ENCODE data around the gene RGMA.

The RGMA gene

DNA sequence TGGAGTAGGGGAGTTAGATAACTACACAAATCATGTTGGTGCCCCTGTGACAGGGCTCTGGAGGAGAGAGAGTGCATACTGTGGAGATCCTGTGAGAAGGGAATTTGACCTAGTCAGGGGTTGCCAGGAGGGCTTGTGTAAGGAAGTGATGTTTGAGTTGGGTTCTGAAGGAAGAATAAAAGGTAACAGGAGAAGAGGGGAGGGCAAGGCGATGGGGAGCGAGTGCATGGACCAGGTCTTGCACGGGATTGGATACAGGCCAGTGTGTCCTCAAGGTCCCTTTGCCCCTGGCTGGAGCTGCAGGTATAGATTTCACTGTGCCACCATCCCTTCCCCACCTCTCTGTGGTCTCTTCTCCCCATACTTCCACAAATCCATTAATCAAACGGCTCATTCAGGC is 83.9 kb downstream of the RGMA start:
- DNase-seq, result no peak

DNA sequence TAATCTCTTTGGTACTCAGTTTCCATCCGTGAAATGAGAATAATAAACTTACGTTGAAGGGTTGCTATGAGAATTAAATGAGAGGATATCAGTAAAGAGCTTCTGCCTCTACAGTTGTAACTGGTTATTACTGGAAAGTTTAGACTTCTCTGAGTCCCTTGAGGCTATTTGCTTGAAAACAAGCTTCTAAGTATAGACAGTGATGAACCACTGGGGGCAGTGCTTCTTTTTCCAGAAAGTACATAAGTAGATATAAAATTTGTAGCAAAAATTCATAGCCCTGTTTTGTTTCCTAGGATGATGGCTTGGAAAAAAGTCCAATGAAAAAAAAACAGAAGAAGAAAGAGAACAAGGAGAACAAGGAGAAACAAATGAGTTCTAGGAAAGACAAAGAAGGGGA is 87.1 kb downstream of the RGMA start:
- no peak for DNase-seq

DNA sequence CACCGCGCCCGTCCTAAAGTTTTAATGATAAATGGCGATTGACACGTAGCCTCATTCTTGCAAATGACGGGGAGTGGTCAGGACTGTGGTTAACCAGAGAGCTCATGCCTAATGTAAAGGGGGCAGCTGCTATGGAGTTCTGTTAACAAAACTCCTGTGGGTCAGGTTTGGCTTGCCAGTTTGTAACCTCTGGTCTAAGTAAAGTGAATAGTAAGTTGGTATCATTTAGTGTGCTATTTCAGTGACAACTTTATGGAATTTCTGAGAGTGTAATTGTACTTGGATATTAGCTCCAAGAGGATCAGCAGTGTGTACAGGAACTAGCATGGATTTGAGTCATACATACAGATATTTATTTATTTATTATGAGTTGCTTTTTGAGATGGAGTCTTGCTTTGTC is 87.9 kb downstream of the RGMA start:
- no peak for DNase-seq

DNA sequence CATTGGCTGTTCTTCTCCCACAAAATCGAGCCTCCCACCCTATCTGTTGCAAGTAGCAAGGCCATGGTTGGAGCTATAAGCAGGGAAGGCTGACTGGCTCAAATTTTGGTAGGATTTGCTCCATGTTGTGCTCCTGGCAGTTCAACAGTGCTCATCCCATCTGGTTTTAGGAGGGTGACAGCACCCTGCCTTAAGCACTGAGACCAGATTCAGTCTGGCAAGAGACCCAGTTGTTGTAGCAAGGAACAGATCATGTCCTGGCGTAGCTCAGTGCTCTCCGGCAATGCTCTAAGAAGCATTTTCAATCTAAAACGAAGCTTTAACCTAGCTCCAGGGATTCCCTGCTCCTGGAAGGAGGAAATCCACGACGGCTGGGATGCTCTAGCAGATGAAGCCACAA is 91.2 kb downstream of the RGMA start:
- DNase-seq, result no peak

DNA sequence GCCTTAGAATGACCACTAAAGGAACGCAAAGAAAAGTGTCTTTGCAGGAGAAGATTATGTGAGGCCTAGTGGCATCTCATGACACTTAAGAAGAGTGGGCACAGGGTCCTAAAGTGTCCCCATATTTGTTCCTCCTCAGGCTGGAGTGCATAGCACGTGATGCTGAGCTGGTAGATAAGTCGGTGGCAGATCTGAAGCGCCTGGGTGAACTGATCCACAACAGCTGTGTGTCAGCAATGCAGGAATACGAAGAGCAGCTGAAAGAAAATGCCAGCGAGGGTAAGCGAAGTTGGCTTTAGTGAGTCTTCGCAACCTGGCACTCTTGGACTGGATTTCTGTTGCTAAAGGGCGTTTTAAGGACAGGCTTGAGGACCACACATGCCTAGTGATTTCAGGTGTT is 96.3 kb downstream of the RGMA start:
- DNase-seq, result no peak

DNA sequence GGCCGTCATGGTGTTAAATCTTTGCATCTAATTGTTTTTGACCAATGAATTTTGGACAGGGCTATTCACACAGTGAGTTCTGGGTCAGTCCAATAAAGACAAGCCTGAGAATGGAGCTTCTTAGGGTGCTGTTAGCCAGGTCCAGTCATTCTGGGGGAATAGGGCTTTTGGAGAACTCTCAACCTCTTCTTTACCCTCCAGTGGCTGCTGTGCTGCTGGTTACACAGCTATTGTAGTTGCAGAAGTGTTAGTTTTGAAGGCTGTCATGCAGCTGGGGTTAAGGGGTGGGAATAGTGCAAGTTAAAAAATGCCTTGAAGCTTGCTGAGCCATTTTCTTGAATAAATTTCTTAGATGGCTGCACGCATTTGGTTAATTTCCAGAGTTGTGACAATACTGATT is 99.0 kb downstream of the RGMA start:
- no peak for DNase-seq

DNA sequence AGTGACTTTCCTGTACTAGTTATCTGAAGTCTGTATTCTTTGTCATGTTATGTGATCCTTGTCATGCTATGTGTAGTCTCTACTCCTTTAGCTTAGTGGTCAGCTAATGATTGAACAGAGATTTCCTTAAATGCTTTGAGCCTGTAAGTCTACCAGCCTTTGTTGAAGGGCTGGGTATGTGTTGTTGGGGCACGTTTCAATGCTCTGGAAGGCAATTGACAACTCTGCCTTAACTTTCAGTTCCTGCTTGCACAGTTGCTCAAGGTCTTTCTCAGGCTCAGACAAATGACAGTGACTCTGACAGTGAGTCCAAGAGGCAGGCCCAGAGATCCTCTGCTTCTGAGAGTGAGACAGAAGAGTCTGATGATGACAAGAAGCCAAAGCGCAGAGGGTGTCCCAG is 99.5 kb downstream of the RGMA start:
- DNase-seq, result peak; percentile 59
